Liver (tissue), 3 donors: ENCODE data around the gene GMDS.

ENCODE experiments used
- CTCF ChIP-seq: fragments of 150-350 bp; IDR thresholded peaks from 2 replicates; pipeline ENCODE4 v1.5.1; 2017; ENCODE audit warnings: improper control_type of control experiment, low read depth, low read length; ENCODE audit not compliant: missing input control
- FOXA1 ChIP-seq: IDR thresholded peaks from 2 replicates; pipeline ENCODE4 v1.6.1; 2016; ENCODE audit warnings: antibody characterized with exemption
- RAD21 ChIP-seq, 2 donors: IDR thresholded peaks; 2 replicates each; pipeline ENCODE4 v1.6.1; 2016; ENCODE audit warnings: antibody characterized with exemption in 2 of 2, mild to moderate bottlenecking in 2 of 2
- SP1 ChIP-seq: IDR thresholded peaks from 2 replicates; pipeline ENCODE4 v1.6.1; 2018; ENCODE audit warnings: antibody characterized with exemption, mild to moderate bottlenecking
- TAF1 ChIP-seq: conservative IDR thresholded peaks from 2 replicates; pipeline ENCODE4 v1.6.1; 2016; ENCODE audit warnings: antibody characterized with exemption, mild to moderate bottlenecking
- YY1 ChIP-seq: IDR thresholded peaks from 2 replicates; pipeline ENCODE4 v1.6.1; 2016; ENCODE audit warnings: antibody characterized with exemption, mild to moderate bottlenecking
- donor health status: healthy.
- donor health status: healthy.

GRCh38 chr6:1593286-1593957 lies 652.0 kb downstream of the GMDS start:
- TF ChIP-seq YY1 = no peak
- no peak for TF ChIP-seq CTCF
- TF ChIP-seq SP1 = no peak
- TF ChIP-seq RAD21 (IDR thresholded peaks at IDR 0.05) = no peak
- TF ChIP-seq FOXA1 = no peak
- TF ChIP-seq TAF1 = no peak
